GM23338 (cell line): ENCODE measurements around the gene ATP6V1E1.

ENCODE experiments used
- CREB1 ChIP-seq: fragments of 250-450 bp; sonication (Bioruptor Pico); IDR thresholded peaks from 2 replicates; pipeline ENCODE4 v1.5.0; 2020; ENCODE audit warnings: low read depth, mild to moderate bottlenecking, moderate library complexity
- CTCF ChIP-seq, 2 experiments: fragments of 200-600 bp in 1 of 2; sonication (generic) in 1 of 2; conservative IDR thresholded peaks; 2 replicates each; pipeline versions ENCODE4 v1.5.1 to v1.6.1; 2016 to 2017; ENCODE audit warnings: antibody characterized with exemption in 2 of 2, low read depth in 2 of 2, mild to moderate bottlenecking in 2 of 2, moderate library complexity in 1 of 2
- ETS1 ChIP-seq: IDR thresholded peaks from 2 replicates; pipeline ENCODE4 v1.6.1; 2016; ENCODE audit warnings: antibody characterized with exemption
- EZH2 ChIP-seq: fragments of 200-600 bp; sonication (generic); IDR thresholded peaks from one replicate; pipeline ENCODE4 v1.8.0; 2017; ENCODE audit warnings: antibody characterized with exemption, mild to moderate bottlenecking, low read depth; ENCODE audit not compliant: unreplicated experiment
- EZH2phosphoT487 ChIP-seq: fragments of 200-600 bp; sonication (generic); IDR thresholded peaks from one replicate; pipeline ENCODE4 v1.8.1; 2018; ENCODE audit warnings: antibody characterized with exemption; ENCODE audit not compliant: unreplicated experiment
- JUNB ChIP-seq: IDR thresholded peaks from one replicate; pipeline ENCODE4 v1.6.1; 2016; ENCODE audit warnings: antibody characterized with exemption; ENCODE audit not compliant: unreplicated experiment
- NANOG ChIP-seq: IDR thresholded peaks from 2 replicates; pipeline ENCODE4 v1.6.1; 2016; ENCODE audit warnings: antibody characterized with exemption, borderline replicate concordance
- POLR2AphosphoS5 ChIP-seq: IDR thresholded peaks from 2 replicates; pipeline ENCODE4 v1.6.1; 2016; ENCODE audit warnings: antibody characterized with exemption, low read depth
- REST ChIP-seq: IDR thresholded peaks from one replicate; pipeline ENCODE4 v1.6.1; 2018; ENCODE audit warnings: antibody characterized with exemption; ENCODE audit not compliant: unreplicated experiment
- ZNF114 ChIP-seq: fragments of 250-450 bp; sonication (Bioruptor Pico); IDR thresholded peaks from 2 replicates; pipeline ENCODE4 v1.5.0; 2020; ENCODE audit warnings: mild to moderate bottlenecking, moderate library complexity
- ZNF331 ChIP-seq: fragments of 250-450 bp; sonication (Bioruptor Pico); IDR thresholded peaks from 2 replicates; pipeline ENCODE4 v1.5.0; 2020; ENCODE audit warnings: low read depth, mild to moderate bottlenecking, moderate library complexity
- ZNF462 ChIP-seq: fragments of 250-450 bp; sonication (Bioruptor Pico); IDR thresholded peaks from 2 replicates; pipeline ENCODE4 v1.5.0; 2020; ENCODE audit warnings: mild to moderate bottlenecking, moderate library complexity

- TF ChIP-seq CTCF (conservative IDR thresholded peaks at IDR 0.05; ENCODE audit: low read depth in 2 of 2) (no peak), EZH2 (no peak), CREB1 (CRISPR knock-in tag) (no peak), ETS1 (no peak), POLR2AphosphoS5 (no peak), EZH2phosphoT487 (no peak), REST (no peak), ZNF331 (CRISPR knock-in tag) (no peak), JUNB (no peak), ZNF462 (no peak), NANOG (no peak), ZNF114 (no peak)
These were observed 79.4 kb downstream of the ATP6V1E1 start for GRCh38 chr22:17549183-17549582.
